Nucleus accumbens (tissue), 56 donors: Measurements from ENCODE around the gene INHBC.

Experiments used
- DNase-seq, 56 donors: peaks; one replicate each; lab custom pipeline; 2025; lab: John Stamatoyannopoulos, UW

The INHBC gene

GRCh38 chr12:57452181-57452936, 17.8 kb downstream of the INHBC start:
- peak in 32 of 56 donors; percentile 6 to 79 (median 34) for DNase-seq

- peak in 51 of 56 donors; percentile 9 to 85 (median 49) for DNase-seq
Observed at GRCh38 chr12:57452937-57453509, 18.4 kb downstream of the INHBC start.

DNA sequence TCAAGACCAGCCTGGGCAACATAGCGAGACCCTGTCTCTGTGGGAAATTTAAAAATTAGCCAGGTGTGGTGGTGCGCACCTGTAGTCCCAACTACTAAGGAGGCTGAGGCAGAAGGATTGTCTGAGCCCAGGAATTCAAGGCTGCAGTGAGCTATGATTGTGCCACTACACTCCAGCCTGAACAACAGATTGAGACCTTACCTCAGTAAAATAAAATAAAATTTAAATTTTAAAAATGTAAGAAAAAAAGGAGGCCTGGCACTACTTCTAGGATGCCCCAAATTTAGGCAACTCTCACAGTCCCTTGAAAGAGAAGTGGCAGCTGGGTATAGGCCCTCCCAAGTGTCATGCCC, 19.6 kb downstream of the INHBC start:
- DNase-seq = no peak

DNA sequence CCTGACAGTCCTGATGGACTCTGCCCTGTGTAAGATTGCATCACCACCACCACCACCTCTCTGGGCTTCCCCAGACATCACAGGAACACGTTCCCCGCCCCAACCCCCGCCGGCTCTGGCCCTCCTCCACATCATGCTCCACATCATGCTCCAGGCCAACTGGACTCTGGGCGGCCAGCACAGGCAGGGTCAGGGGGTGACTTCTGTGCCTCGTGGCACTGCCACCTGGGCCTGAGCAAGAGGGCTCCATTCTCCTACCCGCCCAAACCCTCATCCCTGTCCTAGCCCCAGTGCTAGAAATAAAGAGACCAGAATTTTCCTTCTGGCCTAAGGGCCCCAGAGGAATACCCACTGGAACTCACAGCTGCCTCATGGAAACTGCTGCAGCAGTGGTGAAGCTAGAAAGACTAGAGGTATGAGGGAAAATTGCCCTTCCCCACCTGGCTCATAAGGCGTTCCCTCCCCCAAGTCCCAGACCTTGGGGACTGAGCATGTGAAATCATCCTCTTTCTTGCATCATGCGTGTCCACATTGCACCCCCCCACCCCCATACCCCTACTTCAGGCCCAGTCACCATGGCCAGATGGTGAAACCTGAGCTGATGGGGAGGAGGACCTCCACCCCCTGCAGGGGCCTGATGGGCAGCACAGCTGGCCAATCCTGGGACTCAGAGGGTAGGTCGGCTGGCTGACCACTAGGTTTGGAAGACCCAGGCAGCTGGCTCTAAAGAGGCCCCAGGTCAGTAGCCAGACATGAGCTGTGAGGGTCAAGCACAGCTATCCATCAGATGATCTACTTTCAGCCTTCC, 20.2 kb downstream of the INHBC start, which contains the start of gene INHBE:
Gene INHBE, plus strand, starts transcription at position 742 of the 808 bp plus-strand sequence. CDS start 230 bp downstream, outside the sequence.
- DNase-seq = no peak

GRCh38 chr12:57455374-57456144, 21.0 kb downstream of the INHBC start:
- no peak for DNase-seq

- DNase-seq = peak in 12 of 56 donors; percentile 3 to 41 (median 10)
Observed at GRCh38 chr12:57456145-57456700, 21.6 kb downstream of the INHBC start.

DNA sequence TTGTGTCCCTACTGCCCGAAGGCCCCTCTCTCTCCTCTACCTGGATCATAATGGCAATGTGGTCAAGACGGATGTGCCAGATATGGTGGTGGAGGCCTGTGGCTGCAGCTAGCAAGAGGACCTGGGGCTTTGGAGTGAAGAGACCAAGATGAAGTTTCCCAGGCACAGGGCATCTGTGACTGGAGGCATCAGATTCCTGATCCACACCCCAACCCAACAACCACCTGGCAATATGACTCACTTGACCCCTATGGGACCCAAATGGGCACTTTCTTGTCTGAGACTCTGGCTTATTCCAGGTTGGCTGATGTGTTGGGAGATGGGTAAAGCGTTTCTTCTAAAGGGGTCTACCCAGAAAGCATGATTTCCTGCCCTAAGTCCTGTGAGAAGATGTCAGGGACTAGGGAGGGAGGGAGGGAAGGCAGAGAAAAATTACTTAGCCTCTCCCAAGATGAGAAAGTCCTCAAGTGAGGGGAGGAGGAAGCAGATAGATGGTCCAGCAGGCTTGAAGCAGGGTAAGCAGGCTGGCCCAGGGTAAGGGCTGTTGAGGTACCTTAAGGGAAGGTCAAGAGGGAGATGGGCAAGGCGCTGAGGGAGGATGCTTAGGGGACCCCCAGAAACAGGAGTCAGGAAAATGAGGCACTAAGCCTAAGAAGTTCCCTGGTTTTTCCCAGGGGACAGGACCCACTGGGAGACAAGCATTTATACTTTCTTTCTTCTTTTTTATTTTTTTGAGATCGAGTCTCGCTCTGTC, 22.3 kb downstream of the INHBC start:
- DNase-seq = no peak

GRCh38 chr12:57458665-57459054, 24.1 kb downstream of the INHBC start:
- peak in 1 of 56 donors; percentile 55 for DNase-seq

GRCh38 chr12:57459055-57459749, 24.6 kb downstream of the INHBC start:
- DNase-seq = peak in 55 of 56 donors; percentile 37 to 95 (median 81)

DNA sequence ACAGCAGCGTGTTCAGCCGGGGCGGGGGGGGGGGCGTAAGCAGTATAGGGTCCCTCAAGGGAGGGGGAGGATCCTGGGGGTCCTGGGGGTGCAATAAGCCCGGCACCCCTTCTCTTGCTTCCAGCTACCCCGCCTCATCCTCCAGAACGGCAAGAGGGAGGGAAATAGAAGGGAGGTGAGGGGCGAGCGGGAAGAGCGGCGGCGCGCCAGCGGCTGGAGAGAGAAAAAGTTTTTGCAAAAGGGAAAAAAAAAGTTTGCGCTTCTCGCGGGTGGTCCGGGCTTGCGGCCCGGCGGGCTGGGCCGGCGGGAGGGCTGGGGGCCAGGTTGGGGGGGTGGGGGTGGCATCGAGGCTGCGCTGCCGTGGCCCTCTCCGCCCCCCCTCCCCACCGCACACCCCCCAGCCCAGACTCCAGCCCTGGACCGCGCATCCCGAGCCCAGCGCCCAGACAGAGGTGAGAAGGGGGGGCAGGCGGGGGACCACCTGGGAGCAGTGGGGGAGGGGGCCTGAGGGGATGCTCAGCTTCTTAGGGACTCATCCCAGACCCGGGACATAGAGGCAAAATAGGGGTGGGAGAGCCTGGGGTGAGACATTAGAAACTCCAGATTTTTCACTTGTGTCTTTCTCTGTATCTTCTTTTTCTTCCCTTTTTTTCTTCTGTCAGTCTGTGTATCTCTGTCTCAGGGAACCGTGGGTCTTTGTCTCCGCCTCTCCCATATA, 25.3 kb downstream of the INHBC start, which contains the start of gene GLI1:
Gene GLI1, plus strand, starts transcription at position 36 of the 718 bp plus-strand sequence. CDS start 3,907 bp downstream, outside the sequence.
- peak in 4 of 56 donors; percentile 17 to 56 (median 48) for DNase-seq

DNA sequence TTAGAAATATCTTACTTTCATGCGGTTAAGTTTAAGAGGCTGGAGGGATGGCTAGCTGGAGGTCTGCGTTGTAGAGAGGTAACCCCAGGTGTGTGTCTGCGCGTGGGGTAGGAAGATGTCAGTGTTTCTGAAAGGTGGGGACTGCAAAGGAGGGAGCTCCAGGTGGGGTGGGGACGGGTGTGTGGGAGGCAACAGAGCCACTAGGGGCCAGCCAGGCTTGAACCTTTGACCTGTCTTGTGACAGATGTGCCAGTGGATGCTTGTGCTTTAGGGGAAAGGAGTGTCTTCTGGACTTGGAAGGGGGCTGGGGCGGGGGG, 25.8 kb downstream of the INHBC start:
- no peak for DNase-seq

DNA sequence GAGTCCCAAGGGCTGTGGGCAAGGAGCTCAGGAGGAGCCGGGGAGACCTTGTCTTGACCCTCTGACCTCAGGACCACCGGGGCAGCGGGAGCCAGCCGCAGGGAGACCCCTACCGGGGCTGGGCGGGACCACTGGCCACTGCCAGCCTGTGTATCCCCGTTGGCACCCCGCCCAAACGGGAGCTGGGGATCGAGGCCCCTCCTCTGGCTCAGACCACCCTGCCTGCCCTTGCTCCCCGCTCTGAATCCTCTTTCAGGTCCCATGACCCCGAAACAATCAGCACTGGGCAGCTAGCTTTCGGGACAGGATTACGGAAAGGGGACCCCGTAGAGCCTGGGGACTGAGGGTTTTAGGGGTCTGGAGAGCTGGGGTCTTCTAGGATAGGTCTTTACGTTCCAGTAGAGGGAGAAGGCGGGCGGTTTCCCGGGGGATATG, 26.3 kb downstream of the INHBC start:
- peak in 3 of 56 donors; percentile 16 to 47 (median 20) for DNase-seq

GRCh38 chr12:57461276-57461916, 26.8 kb downstream of the INHBC start:
- peak in 31 of 56 donors; percentile 2 to 67 (median 29) for DNase-seq

DNA sequence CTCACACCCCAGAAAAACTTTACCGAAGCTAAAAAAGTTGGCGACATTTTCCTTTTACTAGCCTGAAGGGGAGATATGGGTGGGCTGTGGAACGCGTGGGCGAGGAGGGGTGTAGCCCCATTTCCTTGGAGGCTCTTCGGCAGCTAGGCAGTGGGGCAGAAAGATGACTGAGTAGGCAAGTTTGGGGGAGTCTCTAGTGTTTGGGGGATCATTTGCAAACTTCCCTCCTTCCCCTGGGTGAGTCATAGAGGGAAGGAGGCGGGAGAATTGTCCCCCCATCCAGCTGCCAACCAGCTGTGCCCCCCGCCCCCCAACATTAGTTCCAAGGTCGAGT, 27.3 kb downstream of the INHBC start:
- DNase-seq = no peak

- peak in 52 of 56 donors; percentile 8 to 83 (median 58) for DNase-seq
Observed at GRCh38 chr12:57462251-57462911, 27.8 kb downstream of the INHBC start.

- no peak for DNase-seq
Observed at GRCh38 chr12:57462912-57463253, 28.3 kb downstream of the INHBC start.

DNA sequence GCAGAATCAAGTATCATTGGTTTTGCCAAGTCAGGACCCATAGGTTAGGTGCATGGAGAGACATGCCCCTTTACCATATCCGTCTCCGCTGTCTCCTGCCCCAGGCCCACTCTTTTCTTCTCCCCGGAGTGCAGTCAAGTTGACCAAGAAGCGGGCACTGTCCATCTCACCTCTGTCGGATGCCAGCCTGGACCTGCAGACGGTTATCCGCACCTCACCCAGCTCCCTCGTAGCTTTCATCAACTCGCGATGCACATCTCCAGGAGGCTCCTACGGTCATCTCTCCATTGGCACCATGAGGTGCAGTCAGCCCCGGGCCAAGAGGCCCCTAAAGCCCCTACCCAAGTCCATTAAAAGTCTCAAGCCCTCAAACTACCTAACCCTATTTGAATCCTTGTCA, 30.0 kb downstream of the INHBC start:
- DNase-seq = no peak
